ENCODE results near the gene NCKAP5.

DNA sequence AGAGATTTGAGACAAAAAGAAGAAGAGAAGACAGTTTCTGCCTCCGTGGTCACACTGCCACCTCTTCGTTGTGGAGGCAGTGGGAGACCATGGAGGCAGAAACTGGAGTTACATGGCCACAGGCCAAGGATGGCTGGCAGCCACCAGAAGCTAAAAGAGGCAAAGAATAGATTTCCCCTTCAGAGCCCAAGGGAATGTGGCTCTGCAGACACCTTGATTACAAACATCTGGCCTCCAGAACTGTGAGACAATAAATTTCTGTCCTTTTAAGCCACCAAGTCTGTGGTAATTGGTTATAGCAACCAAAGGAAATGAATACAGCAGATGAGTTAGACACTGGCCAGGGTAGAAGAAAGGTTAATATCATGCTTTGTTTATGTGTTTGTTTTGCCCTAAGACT, 477.9 kb downstream of the NCKAP5 start:
- no peak for TF ChIP-seq EZH2 (IDR thresholded peaks at IDR 0.05; ENCODE audit: borderline replicate concordance, low read depth, low read length, severe bottlenecking)
- TF ChIP-seq, protein P1, sequence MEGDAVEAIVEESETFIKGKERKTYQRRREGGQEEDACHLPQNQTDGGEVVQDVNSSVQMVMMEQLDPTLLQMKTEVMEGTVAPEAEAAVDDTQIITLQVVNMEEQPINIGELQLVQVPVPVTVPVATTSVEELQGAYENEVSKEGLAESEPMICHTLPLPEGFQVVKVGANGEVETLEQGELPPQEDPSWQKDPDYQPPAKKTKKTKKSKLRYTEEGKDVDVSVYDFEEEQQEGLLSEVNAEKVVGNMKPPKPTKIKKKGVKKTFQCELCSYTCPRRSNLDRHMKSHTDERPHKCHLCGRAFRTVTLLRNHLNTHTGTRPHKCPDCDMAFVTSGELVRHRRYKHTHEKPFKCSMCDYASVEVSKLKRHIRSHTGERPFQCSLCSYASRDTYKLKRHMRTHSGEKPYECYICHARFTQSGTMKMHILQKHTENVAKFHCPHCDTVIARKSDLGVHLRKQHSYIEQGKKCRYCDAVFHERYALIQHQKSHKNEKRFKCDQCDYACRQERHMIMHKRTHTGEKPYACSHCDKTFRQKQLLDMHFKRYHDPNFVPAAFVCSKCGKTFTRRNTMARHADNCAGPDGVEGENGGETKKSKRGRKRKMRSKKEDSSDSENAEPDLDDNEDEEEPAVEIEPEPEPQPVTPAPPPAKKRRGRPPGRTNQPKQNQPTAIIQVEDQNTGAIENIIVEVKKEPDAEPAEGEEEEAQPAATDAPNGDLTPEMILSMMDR (IDR thresholded peaks at IDR 0.05; ENCODE audit: borderline replicate concordance, extremely low read depth, low read length, poor library complexity, severe bottlenecking), result no peak

All from DND-41 (cell line).